HG02798 (cell line): ENCODE measurements around the gene DEAF1.
"Not testable (repeated sequence)": the region's sequence is repeated elsewhere in the genome, so short reads cannot be mapped to it uniquely, and the experiment has no call there.

Experiments
- ATAC-seq: cut with Tn5 transposase; IDR thresholded peaks from one replicate; pipeline ENCODE4 v1.9.1; 2021; ENCODE audit warnings: mild to moderate bottlenecking; ENCODE audit not compliant: unreplicated experiment, poor library complexity

The DEAF1 gene

GRCh38 chr11:694563-695287 lies at the start of gene DEAF1:
DEAF1 (minus strand) TSS chr11:695222; CDS start chr11:695047, 175 bp downstream.
- ATAC-seq, result peak; percentile 83

DNA sequence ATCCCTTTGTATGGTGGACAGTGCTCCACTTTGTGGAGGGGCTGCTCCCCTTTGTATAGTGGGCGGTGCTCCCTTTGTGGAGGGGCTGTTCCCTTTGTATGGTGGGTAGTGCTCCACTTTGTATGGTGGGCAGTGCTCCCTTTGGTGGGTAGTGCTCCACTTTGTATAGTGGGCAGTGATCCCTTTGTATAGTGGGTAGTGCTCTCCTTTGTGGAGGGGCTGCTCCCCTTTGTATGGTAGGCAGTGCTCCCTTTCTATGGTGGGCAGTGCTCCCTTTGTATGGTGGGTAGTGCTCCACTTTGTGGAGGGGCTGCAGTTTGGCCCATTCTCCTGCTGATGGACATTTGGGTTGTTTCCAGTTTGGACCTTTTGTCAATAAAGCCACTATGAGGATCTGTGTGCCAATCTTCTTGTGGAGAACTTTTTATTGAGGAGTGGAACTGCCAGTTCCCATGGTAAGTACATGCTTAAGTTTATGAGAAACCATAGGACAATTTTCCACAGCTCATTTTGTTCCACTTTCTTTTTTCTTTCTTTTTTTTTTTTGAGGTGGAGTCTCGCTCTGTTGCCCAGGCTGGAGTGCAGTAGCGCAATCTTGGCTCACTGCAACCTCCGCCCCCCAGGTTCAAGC lies 47.7 kb upstream of the DEAF1 start:
- no peak for ATAC-seq

DNA sequence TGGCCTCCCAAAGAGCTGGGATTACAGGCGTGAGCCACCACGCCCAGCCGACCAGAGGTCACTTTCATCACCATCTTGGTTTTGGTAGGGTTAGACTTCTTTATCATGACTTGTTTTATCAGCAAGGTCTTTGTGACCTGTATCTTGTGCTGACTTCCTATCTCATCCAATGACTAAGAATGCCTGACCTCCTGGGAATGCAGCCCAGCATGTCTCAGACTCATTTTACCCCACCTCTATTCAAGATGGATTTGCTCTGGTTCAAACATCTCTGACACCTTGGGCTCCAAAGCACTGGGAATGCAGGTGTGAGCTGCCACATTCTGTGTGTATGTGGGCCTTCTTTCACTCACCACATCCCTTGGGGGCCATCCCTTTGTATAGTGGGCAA lies 47.1 kb upstream of the DEAF1 start:
- no peak for ATAC-seq

DNA sequence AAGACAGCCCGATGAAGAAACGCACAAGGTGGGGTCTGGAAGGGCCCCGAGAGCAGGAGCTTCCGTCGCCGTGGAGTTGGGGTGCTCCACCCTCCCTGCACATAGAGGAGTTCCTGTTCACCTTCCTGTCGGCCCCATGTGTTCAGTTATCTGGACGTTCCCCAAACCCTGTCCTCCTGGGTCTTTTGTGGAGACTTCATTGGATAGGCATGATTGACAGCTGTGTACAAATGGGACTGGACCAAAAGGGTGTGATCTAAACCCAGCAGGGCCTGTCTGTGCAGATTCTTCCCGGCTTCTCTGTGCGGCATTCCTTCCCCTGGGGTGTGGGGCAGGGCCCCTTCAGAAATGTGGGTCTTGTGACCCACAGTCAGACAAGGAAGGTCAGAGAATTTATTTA lies 42.9 kb upstream of the DEAF1 start:
- not testable (repeated sequence) for ATAC-seq

GRCh38 chr11:737366-737765 lies 42.3 kb upstream of the DEAF1 start:
- ATAC-seq, result no peak

- not testable (repeated sequence) for ATAC-seq
These were observed 39.5 kb upstream of the DEAF1 start for GRCh38 chr11:734541-734940.

DNA sequence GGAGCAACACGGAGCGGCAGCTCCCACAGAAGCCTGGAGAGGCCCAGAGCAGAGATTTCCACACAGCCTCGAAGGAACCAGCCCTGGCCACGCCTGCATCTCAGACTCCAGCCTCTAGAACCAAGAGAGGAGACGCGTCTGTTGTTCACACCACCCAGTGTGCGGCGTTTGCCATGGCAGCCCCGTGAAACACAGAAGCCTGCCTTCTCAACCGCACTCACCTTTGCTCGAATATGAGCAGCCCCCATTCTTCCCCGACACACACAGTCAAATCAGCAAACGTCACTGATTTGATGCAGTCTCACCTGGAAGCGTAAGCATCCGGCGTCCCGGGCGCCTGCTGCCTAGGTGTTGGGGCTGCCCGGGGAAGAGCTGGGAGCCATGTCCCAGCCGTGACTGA lies 38.0 kb upstream of the DEAF1 start:
- ATAC-seq, result no peak

DNA sequence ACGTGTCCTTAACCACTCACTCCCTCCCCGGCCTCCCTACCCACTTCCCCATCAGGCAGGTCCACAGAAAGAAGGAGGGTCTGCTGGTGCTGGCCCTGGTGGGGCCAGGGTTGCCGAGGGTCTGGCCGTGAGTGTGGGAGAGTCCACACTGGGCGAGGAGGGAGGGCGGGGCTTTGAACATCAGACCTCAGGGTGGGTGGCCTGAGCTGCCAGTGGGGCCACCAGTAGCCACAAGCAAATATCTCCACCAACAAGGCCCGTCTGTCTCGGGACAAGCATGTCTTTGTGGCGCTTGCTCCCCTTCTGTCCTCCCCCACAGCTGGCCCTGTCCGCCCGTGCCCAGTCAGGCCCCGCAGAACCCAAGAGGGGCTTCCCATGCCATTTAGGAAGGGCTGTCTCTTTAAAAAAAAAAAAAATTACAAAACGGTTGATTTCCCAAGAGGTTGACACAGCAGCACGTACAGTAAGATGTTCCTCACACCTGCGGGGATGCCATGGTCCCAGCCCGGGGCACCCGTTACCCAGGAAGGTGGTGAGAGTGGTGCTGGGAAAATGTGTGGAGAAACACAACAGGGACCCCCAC lies 34.6 kb upstream of the DEAF1 start:
- no peak for ATAC-seq

DNA sequence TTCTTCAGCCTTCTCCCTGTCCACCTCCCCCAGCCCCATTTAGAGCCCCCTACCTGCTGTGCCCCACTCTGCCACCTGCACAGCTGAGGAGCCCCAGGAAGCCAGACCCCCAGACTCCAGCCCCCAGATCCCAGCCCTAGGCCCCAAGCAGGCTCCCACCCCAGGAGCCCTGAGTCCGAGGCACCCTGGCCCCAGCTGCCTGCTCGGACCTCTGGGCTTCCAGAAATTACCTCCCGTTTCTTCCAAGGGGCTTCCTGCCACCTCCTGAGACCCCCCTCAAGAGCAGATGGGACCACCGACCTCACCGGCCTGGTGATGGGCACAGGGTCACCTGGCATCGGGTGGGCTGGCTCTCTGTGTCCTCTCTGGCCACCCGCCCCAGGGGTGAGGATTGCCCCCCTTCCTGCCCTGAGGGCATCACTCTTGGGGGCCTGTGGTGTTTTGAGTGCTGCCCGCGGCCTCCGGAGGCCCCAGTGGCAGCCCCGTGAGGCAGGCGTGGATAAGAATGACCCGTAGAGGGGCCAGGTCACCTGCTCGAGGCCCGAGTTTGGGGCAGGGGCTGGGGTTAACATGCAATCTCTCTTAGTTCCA lies 34.0 kb upstream of the DEAF1 start:
- no peak for ATAC-seq

DNA sequence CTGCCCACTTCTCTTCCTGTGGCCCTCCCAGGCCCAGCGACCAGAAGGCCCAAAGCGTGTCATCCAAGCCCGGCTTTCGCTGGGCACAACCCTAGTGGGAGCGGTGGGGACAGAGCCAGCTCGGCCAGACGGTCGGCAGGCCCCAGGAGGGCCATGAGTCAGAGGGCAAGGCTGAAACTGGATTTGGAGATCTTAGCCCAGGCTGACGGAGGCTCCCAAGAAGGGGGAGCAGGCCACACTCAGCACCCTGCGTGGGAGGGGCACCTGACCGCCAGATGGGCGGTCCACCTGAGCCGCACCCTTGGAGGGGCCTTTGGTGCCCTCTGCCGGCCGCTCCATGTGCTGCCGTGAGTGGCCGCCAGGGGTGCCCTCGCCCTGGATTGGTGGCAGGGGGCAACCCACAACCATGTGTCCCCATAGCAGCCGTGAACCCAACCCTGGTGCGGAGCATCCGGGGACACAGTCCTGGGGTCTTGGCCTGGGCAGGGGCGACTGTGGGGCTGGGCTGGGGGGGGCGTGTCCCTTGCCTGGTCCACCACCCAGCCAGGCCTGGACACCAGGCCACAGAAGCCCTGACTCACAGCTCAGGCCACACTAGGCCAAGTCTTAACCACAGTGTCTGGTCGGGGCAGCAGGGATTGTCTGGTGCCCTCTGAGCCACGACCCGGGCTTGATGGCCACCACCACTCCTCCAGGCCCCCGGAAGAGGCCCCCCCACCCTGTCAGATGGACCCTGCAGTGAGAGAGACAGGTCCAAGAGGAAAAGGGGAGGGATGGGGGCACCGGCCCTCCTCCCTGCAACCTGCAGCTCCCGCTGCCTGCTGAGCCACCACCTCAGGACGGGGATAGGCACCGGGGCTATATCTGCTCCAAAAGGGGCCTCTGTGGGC lies 33.1 kb upstream of the DEAF1 start:
- ATAC-seq, result peak; percentile 48

DNA sequence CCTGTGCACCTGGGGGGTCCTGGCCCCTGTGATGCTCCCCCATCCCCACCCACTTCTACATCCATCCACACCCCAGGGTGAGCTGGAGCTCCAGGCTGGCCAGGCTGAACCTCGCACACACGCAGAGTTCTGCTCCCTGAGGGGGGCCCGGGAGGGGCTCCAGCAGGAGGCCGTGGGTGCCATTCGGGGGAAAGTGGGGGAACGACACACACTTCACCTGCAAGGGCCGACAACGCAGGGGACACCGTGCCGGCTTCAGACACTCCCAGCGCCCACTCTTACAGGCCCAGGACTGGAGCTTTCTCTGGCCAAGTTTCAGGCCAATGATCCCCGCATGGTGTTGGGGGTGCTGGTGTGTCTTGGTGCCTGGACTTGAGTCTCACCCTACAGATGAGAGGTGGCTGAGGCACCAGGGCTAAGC lies 32.3 kb upstream of the DEAF1 start:
- ATAC-seq, result no peak

DNA sequence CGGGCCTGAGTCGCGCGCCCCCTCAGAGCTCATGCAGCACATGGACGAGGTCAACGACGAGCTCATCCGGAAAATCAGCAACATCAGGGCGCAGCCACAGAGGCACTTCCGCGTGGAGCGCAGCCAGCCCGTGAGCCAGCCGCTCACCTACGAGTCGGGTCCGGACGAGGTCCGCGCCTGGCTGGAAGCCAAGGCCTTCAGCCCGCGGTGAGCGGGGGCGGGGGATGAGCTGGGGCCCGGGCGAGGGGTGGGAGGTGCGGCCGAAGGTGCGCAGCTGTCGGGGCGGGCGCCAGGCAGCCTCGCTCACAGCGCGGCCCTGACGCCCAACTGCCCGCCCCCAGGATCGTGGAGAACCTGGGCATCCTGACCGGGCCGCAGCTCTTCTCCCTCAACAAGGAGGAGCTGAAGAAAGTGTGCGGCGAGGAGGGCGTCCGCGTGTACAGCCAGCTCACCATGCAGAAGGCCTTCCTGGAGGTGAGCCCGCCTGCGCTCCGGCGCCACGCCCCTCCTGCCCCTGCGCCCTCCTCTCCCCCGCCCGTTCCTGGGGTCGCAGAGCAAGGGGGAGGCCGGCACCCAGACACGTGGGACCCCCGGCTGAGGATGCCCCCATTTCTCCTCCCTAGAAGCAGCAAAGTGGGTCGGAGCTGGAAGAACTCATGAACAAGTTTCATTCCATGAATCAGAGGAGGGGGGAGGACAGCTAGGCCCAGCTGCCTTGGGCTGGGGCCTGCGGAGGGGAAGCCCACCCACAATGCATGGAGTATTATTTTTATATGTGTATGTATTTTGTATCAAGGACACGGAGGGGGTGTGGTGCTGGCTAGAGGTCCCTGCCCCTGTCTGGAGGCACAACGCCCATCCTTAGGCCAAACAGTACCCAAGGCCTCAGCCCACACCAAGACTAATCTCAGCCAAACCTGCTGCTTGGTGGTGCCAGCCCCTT lies 31.5 kb upstream of the DEAF1 start:
- ATAC-seq, result no peak

GRCh38 chr11:725624-726202 lies 30.7 kb upstream of the DEAF1 start:
- ATAC-seq, result no peak

DNA sequence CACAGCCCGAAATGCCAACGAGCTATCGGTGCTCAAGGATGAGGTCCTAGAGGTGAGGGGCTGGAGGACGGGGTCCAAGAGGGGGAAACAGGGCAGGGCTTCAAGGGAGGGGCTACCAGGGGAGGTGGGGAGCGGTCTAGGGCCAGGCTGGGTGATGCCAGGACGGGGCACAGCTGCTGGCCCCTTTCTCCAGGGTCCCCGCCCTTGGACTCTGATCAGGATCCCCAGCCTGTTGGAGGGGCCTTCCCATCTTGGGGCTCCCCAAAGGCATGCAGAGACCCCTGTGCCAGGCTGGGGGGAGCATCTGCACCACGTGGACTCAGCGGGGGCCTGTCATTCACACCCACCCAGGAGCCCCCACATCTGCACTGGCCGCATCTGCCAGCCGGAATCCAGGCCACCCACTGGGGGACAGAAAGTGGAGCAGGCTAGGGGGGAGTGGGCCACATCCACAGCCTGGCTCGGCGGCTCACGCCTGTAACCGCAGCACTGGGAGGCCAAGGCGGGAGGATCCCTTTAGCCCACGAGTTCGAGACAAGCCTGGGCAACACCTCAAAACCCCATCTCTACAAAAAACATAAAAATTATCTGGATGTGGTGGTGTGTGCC lies 29.9 kb upstream of the DEAF1 start:
- ATAC-seq, result no peak

GRCh38 chr11:724049-724777 lies 29.2 kb upstream of the DEAF1 start:
- ATAC-seq, result no peak

- ATAC-seq, result no peak
These were observed 28.3 kb upstream of the DEAF1 start for GRCh38 chr11:723120-723883.

- no peak for ATAC-seq
These were observed 27.4 kb upstream of the DEAF1 start for GRCh38 chr11:722346-722811.
